ENCODE results near the gene PFN1. TPM values are rescaled to one million over a fixed set of nuclear protein-coding genes. Genes with fewer than 3 reads are reported as not detected.

The PFN1 gene
- total and polyA plus RNA-seq, 10 of the 15 experiments (the other 5 are each of a cell fraction or from before 2014, with no cell fraction given) = 154 to 3,892 (median 1,918) TPM

DNA sequence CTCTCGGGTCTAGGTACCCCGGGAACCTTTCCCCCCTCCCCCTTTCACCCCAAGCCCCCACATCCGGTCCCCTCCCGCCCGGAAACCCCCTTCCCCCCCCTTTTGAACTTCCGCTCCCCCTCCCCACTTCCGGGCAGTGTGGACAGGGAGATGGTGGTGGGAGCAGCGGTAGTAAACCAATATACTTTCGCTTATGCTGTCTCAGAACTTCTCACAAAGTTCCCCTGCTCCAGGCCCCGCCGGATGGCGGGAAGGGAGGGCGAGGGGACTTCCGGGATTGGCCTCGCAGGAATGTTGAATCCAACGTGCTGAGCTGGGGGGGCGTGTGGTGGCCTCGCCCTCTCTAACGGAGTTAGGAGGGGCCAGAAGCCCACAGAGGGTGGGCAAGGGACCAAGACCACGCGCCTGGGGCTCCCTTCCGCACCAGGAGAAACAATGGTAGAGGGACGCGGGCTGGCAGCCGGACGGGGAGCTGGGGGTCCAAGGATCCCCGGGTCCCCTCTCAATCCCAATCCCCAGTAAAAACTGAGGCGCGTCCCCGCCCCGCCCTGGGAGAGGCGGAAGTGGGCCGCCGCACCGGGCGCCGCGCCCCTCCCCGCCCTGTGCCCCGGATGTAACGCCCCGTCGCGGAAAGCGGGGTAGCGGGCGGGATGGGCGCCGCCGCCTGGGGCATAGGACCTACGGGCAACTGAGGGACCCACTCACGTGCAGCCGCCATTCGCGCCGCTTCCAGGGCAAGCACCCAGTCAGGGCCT lies 742 bp downstream of the PFN1 start (continued):
- TF ChIP-seq, protein P1, sequence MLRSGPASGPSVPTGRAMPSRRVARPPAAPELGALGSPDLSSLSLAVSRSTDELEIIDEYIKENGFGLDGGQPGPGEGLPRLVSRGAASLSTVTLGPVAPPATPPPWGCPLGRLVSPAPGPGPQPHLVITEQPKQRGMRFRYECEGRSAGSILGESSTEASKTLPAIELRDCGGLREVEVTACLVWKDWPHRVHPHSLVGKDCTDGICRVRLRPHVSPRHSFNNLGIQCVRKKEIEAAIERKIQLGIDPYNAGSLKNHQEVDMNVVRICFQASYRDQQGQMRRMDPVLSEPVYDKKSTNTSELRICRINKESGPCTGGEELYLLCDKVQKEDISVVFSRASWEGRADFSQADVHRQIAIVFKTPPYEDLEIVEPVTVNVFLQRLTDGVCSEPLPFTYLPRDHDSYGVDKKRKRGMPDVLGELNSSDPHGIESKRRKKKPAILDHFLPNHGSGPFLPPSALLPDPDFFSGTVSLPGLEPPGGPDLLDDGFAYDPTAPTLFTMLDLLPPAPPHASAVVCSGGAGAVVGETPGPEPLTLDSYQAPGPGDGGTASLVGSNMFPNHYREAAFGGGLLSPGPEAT (IDR thresholded peaks at IDR 0.05; ENCODE audit: low read depth) = peak; percentile 43
- peak; percentile 80 for TF ChIP-seq IKZF1 (conservative IDR thresholded peaks at IDR 0.05)
- no peak for TF ChIP-seq RFX5 (IDR thresholded peaks at IDR 0.05; ENCODE audit: low read depth, low read length)
- peak; percentile 6 for TF ChIP-seq SMARCA5 (IDR thresholded peaks at IDR 0.05)
- TF ChIP-seq, protein P2, sequence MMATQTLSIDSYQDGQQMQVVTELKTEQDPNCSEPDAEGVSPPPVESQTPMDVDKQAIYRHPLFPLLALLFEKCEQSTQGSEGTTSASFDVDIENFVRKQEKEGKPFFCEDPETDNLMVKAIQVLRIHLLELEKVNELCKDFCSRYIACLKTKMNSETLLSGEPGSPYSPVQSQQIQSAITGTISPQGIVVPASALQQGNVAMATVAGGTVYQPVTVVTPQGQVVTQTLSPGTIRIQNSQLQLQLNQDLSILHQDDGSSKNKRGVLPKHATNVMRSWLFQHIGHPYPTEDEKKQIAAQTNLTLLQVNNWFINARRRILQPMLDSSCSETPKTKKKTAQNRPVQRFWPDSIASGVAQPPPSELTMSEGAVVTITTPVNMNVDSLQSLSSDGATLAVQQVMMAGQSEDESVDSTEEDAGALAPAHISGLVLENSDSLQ (IDR thresholded peaks at IDR 0.05) = peak; percentile 19; the same call in 1 of the 2 replicates
- TF ChIP-seq, protein P3, sequence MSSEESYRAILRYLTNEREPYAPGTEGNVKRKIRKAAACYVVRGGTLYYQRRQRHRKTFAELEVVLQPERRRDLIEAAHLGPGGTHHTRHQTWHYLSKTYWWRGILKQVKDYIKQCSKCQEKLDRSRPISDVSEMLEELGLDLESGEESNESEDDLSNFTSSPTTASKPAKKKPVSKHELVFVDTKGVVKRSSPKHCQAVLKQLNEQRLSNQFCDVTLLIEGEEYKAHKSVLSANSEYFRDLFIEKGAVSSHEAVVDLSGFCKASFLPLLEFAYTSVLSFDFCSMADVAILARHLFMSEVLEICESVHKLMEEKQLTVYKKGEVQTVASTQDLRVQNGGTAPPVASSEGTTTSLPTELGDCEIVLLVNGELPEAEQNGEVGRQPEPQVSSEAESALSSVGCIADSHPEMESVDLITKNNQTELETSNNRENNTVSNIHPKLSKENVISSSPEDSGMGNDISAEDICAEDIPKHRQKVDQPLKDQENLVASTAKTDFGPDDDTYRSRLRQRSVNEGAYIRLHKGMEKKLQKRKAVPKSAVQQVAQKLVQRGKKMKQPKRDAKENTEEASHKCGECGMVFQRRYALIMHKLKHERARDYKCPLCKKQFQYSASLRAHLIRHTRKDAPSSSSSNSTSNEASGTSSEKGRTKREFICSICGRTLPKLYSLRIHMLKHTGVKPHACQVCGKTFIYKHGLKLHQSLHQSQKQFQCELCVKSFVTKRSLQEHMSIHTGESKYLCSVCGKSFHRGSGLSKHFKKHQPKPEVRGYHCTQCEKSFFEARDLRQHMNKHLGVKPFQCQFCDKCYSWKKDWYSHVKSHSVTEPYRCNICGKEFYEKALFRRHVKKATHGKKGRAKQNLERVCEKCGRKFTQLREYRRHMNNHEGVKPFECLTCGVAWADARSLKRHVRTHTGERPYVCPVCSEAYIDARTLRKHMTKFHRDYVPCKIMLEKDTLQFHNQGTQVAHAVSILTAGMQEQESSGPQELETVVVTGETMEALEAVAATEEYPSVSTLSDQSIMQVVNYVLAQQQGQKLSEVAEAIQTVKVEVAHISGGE (CRISPR knock-in tag; IDR thresholded peaks at IDR 0.05) = peak; percentile 52
- TF ChIP-seq, protein P4, sequence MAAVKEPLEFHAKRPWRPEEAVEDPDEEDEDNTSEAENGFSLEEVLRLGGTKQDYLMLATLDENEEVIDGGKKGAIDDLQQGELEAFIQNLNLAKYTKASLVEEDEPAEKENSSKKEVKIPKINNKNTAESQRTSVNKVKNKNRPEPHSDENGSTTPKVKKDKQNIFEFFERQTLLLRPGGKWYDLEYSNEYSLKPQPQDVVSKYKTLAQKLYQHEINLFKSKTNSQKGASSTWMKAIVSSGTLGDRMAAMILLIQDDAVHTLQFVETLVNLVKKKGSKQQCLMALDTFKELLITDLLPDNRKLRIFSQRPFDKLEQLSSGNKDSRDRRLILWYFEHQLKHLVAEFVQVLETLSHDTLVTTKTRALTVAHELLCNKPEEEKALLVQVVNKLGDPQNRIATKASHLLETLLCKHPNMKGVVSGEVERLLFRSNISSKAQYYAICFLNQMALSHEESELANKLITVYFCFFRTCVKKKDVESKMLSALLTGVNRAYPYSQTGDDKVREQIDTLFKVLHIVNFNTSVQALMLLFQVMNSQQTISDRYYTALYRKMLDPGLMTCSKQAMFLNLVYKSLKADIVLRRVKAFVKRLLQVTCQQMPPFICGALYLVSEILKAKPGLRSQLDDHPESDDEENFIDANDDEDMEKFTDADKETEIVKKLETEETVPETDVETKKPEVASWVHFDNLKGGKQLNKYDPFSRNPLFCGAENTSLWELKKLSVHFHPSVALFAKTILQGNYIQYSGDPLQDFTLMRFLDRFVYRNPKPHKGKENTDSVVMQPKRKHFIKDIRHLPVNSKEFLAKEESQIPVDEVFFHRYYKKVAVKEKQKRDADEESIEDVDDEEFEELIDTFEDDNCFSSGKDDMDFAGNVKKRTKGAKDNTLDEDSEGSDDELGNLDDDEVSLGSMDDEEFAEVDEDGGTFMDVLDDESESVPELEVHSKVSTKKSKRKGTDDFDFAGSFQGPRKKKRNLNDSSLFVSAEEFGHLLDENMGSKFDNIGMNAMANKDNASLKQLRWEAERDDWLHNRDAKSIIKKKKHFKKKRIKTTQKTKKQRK (IDR thresholded peaks at IDR 0.05; ENCODE audit: low read depth, low read length) = no peak
- TF ChIP-seq CHD2 (IDR thresholded peaks at IDR 0.05; ENCODE audit: borderline replicate concordance, low read depth, low read length) = 0 out of 2 replicates have a peak, but pooled peaks have one; percentile 11

All from GM12878 (cell line).